H9 (cell line): ENCODE data around the gene CACNA2D3. TPM values are rescaled to one million over a fixed set of nuclear protein-coding genes. Genes with fewer than 3 reads are reported as not detected.

Experiments
- DNase-seq: peaks from one replicate; pipeline ENCODE4 v3.0.0-alpha.2; 2017
- H2AFZ ChIP-seq: one replicate; pipeline ENCODE4 v1.6.1; 2013; ENCODE audit warnings: mild to moderate bottlenecking, low read length, control low read depth, moderate library complexity
- H2AK5ac ChIP-seq: 2 replicates; pipeline ENCODE4 v1.6.1; 2013; ENCODE audit warnings: low read length, control low read depth, mixed read lengths; ENCODE audit not compliant: insufficient read length
- H2BK120ac ChIP-seq: one replicate; pipeline ENCODE4 v1.6.1; 2013; ENCODE audit warnings: low read depth, mild to moderate bottlenecking, low read length, control low read depth, inconsistent platforms; ENCODE audit not compliant: poor library complexity, severe bottlenecking
- H2BK12ac ChIP-seq: 2 replicates; pipeline ENCODE4 v1.6.1; 2013; ENCODE audit warnings: low read length, control low read depth, mixed read lengths, low read depth; ENCODE audit not compliant: insufficient read length
- H2BK15ac ChIP-seq: 2 replicates; pipeline ENCODE4 v1.6.1; 2013; ENCODE audit warnings: low read depth, low read length, control low read depth
- H2BK20ac ChIP-seq: one replicate; pipeline ENCODE4 v1.6.1; 2013; ENCODE audit warnings: low read depth, mild to moderate bottlenecking, low read length, control low read depth, inconsistent platforms; ENCODE audit not compliant: poor library complexity, severe bottlenecking
- H2BK5ac ChIP-seq: 2 replicates; pipeline ENCODE4 v1.6.1; 2013; ENCODE audit warnings: low read length, control low read depth, mixed read lengths; ENCODE audit not compliant: insufficient read length
- H3K14ac ChIP-seq: 2 replicates; pipeline ENCODE4 v1.6.1; 2013; ENCODE audit warnings: low read length, control low read depth; ENCODE audit not compliant: insufficient read depth
- H3K18ac ChIP-seq: 2 replicates; pipeline ENCODE4 v1.6.1; 2013; ENCODE audit warnings: low read depth, mild to moderate bottlenecking, mixed read lengths, low read length, control low read depth; ENCODE audit not compliant: insufficient read length
- H3K23ac ChIP-seq: 2 replicates; pipeline ENCODE4 v1.6.1; 2013; ENCODE audit warnings: low read length, control low read depth, mixed read lengths, low read depth; ENCODE audit not compliant: insufficient read length
- H3K23me2 ChIP-seq: 2 replicates; pipeline ENCODE4 v1.6.1; 2013; ENCODE audit warnings: low read depth, mild to moderate bottlenecking, mixed read lengths, low read length, control low read depth; ENCODE audit not compliant: insufficient read length, poor library complexity, severe bottlenecking
- H3K27ac ChIP-seq: 2 replicates; pipeline ENCODE4 v1.5.1; 2013; ENCODE audit warnings: low read length, control low read depth, mixed read lengths, low read depth; ENCODE audit not compliant: insufficient read length
- H3K27me3 ChIP-seq: 2 replicates; pipeline ENCODE4 v1.6.1; 2013; ENCODE audit warnings: low read length, control low read depth, inconsistent platforms; ENCODE audit not compliant: insufficient read depth
- H3K4ac ChIP-seq: 2 replicates; pipeline ENCODE4 v1.6.1; 2013; ENCODE audit warnings: low read depth, mild to moderate bottlenecking, control low read depth, inconsistent platforms, low read length, moderate library complexity
- H3K4me1 ChIP-seq: 2 replicates; pipeline ENCODE4 v1.6.1; 2013; ENCODE audit warnings: low read length, control low read depth, inconsistent platforms; ENCODE audit not compliant: insufficient read depth
- H3K4me2 ChIP-seq: 2 replicates; pipeline ENCODE4 v1.6.1; 2013; ENCODE audit warnings: low read length, control low read depth, mixed read lengths; ENCODE audit not compliant: insufficient read length, insufficient read depth
- H3K56ac ChIP-seq: 2 replicates; pipeline ENCODE4 v1.6.1; 2013; ENCODE audit warnings: low read depth, mild to moderate bottlenecking, mixed read lengths, low read length, control low read depth; ENCODE audit not compliant: insufficient read length
- H3K79me1 ChIP-seq: 2 replicates; pipeline ENCODE4 v1.6.1; 2013; ENCODE audit warnings: low read depth, mild to moderate bottlenecking, moderate library complexity, low read length, control low read depth, inconsistent platforms; ENCODE audit not compliant: insufficient read depth, poor library complexity, severe bottlenecking
- H3K79me2 ChIP-seq: 2 replicates; pipeline ENCODE4 v1.6.1; 2013; ENCODE audit warnings: low read length, control low read depth, inconsistent platforms; ENCODE audit not compliant: insufficient read depth
- H3K9ac ChIP-seq: 2 replicates; pipeline ENCODE4 v1.6.1; 2013; ENCODE audit warnings: low read length, control low read depth, mixed read lengths; ENCODE audit not compliant: insufficient read length; ENCODE audit errors: extremely low read depth
- H3K9me3 ChIP-seq: one replicate; pipeline ENCODE4 v1.6.1; 2013; ENCODE audit warnings: low read depth, low read length, inconsistent platforms; ENCODE audit not compliant: control insufficient read depth
- H3T11ph ChIP-seq: one replicate; pipeline ENCODE4 v1.6.1; 2013; ENCODE audit warnings: mild to moderate bottlenecking, low read length, control low read depth, inconsistent platforms
- H4K20me1 ChIP-seq: one replicate; pipeline ENCODE4 v1.6.1; 2013; ENCODE audit not compliant: control insufficient read depth, insufficient read length, insufficient read depth
- H4K5ac ChIP-seq: 2 replicates; pipeline ENCODE4 v1.6.1; 2013; ENCODE audit warnings: low read depth, mild to moderate bottlenecking, mixed read lengths, low read length, control low read depth; ENCODE audit not compliant: insufficient read length
- H4K8ac ChIP-seq: replicated peaks from 2 replicates; pipeline ENCODE4 v1.6.1; 2013; ENCODE audit warnings: low read length, control low read depth, mixed read lengths, low read depth; ENCODE audit not compliant: insufficient read length
- H4K91ac ChIP-seq: 2 replicates; pipeline ENCODE4 v1.6.1; 2013; ENCODE audit warnings: low read depth, mild to moderate bottlenecking, moderate library complexity, mixed read lengths, low read length, control low read depth; ENCODE audit not compliant: insufficient read length
- H3K27ac Mint-ChIP-seq, 3 experiments: 2 replicates in 2 of 3; 3 replicates in 1 of 3; pipeline ENCODE4 v1.8.0; 2020 to 2021; ENCODE audit warnings: mixed read lengths in 3 of 3, mild to moderate bottlenecking in 1 of 3, moderate library complexity in 1 of 3
- H3K27me3 Mint-ChIP-seq: 2 replicates; pipeline ENCODE4 v1.8.0; 2021; ENCODE audit warnings: low read depth, mild to moderate bottlenecking, moderate library complexity, mixed read lengths
- H3K36me3 Mint-ChIP-seq, 3 experiments: 2 replicates in 2 of 3; 3 replicates in 1 of 3; pipeline ENCODE4 v1.8.0; 2020 to 2021; ENCODE audit warnings: low read depth in 3 of 3, mixed read lengths in 3 of 3; ENCODE audit not compliant: insufficient read depth in 1 of 3
- H3K4me1 Mint-ChIP-seq, 2 experiments: 2 replicates each; pipeline ENCODE4 v1.8.0; 2020; ENCODE audit warnings: mixed read lengths in 2 of 2
- H3K4me3 Mint-ChIP-seq, 2 experiments: 2 replicates in 1 of 2; 3 replicates in 1 of 2; pipeline ENCODE4 v1.8.0; 2020 to 2021; ENCODE audit warnings: mild to moderate bottlenecking in 2 of 2, mixed read lengths in 2 of 2, moderate library complexity in 1 of 2
- H3K9me3 Mint-ChIP-seq, 2 experiments: 2 replicates in 1 of 2; 3 replicates in 1 of 2; pipeline ENCODE4 v1.8.0; 2020; ENCODE audit warnings: mild to moderate bottlenecking in 2 of 2, mixed read lengths in 2 of 2, moderate library complexity in 1 of 2
- WGBS: extraction: QIAGEN DNeasy Blood & Tissue Kit; methylation state at CpG from one replicate; pipeline ENCODE4 v1.1.7; 2013; ENCODE audit warnings: missing lambda C conversion rate, low lambda C conversion rate, mixed read lengths; ENCODE audit not compliant: insufficient read length; ENCODE audit errors: extremely low coverage; 5-methylcytosine and 5-hydroxymethylcytosine counted together
- total RNA-seq: library from RNA; stranded (reverse); gene quantifications from 2 replicates; pipeline ENCODE4 v1.2.1, GENCODE V29; 2021
- TF ChIP-seq, protein P1 (sequence below): fragments of 200-600 bp; sonication (generic); conservative IDR thresholded peaks from 3 replicates; pipeline ENCODE4 v1.8.0; 2021; ENCODE audit warnings: antibody characterized with exemption, mild to moderate bottlenecking

The CACNA2D3 gene
- total RNA-seq, 1 experiment from 2014 or later = 3.2 TPM

DNA sequence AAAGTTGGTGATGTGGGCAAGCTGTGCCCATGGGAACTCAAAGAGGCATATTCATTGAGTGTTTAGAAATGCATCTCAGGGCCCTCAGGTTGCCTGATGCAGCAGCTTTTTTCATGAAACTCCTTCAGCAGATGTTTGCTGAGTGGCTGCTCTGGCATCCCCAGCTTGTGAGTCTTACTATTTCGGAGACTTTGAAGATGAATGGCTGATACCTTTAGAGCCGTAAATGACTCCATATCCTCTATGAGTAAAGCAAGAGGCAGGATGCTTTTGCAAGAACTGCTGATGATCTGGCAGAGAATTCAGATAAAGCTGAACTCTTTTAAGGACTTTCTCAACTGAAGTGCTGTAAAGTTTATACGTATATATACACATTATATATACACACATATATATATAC, 384.3 kb downstream of the CACNA2D3 start:
- no peak for DNase-seq
- Histone ChIP-seq H3K79me1 (no peaks in the 10 kb centered on the region), H3K23me2 (no peaks in the 10 kb centered on the region), H2AK5ac (no peak overlapping the region), H4K8ac (no peak overlapping the region), H3K27ac (no peak overlapping the region), H3K14ac (no peak overlapping the region), H3K79me2 (no peaks in the 10 kb centered on the region), H3K9me3 (no peaks in the 10 kb centered on the region), H3K56ac (no peak overlapping the region), H4K91ac (no peak overlapping the region), H2BK5ac (no peak overlapping the region), H2BK15ac (no peak overlapping the region), H3K4ac (no peak overlapping the region), H2AFZ (no peak overlapping the region), H2BK12ac (no peak overlapping the region), H4K20me1 (no peaks in the 10 kb centered on the region), H3K23ac (no peak overlapping the region), H3K4me2 (no peak overlapping the region), H3K18ac (no peak overlapping the region), H2BK120ac (no peak overlapping the region), H3K9ac (no peak overlapping the region), H3K27me3 (no peaks in the 10 kb centered on the region), H3T11ph (no peak overlapping the region), H2BK20ac (no peak overlapping the region), H4K5ac (no peak overlapping the region), H3K4me1 (no peaks in the 10 kb centered on the region)
- Mint-ChIP-seq H3K27me3 (peaks cover 8% of the 10 kb centered on the region), H3K4me3 (no peak overlapping the region), H3K4me1 (peaks cover 0 to 10% of the 10 kb centered on the region in 2 experiments; a peak in 1 of 4 replicates), H3K36me3 (no peaks in the 10 kb centered on the region; a peak in 1 of 7 replicates), H3K9me3 (peaks cover 0 to 2% of the 10 kb centered on the region in 2 experiments; a peak in 3 of 5 replicates), H3K27ac (no peak overlapping the region)
- no CpG with 5 or more reads among the region's 3 CpGs for WGBS
- TF ChIP-seq, protein P1, sequence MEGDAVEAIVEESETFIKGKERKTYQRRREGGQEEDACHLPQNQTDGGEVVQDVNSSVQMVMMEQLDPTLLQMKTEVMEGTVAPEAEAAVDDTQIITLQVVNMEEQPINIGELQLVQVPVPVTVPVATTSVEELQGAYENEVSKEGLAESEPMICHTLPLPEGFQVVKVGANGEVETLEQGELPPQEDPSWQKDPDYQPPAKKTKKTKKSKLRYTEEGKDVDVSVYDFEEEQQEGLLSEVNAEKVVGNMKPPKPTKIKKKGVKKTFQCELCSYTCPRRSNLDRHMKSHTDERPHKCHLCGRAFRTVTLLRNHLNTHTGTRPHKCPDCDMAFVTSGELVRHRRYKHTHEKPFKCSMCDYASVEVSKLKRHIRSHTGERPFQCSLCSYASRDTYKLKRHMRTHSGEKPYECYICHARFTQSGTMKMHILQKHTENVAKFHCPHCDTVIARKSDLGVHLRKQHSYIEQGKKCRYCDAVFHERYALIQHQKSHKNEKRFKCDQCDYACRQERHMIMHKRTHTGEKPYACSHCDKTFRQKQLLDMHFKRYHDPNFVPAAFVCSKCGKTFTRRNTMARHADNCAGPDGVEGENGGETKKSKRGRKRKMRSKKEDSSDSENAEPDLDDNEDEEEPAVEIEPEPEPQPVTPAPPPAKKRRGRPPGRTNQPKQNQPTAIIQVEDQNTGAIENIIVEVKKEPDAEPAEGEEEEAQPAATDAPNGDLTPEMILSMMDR = no peak
